Right lobe of liver (tissue), 6 donors: ENCODE results near the gene RHOJ. TPM values are rescaled to one million over a fixed set of nuclear protein-coding genes. Genes with fewer than 3 reads are reported as not detected.

Source experiments
- ATAC-seq, 4 donors: fragments of 200-7000 bp; cut with Tn5 transposase; one replicate each; pipeline ENCODE4 v1.9.1; 2020; ENCODE audit warnings: mild to moderate bottlenecking in 4 of 4, moderate library complexity in 4 of 4
- DNase-seq, 3 donors: peaks; one replicate each; pipeline ENCODE4 v3.0.0-alpha.2; 2020
- H3K27ac ChIP-seq, 3 donors: fragments of 200-600 bp; one replicate each; pipeline ENCODE4 v1.8.0; 2022
- H3K27me3 ChIP-seq, 2 donors: fragments of 200-600 bp; one replicate each; pipeline ENCODE4 v1.8.0; 2022
- H3K36me3 ChIP-seq, 4 donors: fragments of 200-600 bp; sonication (generic) in 1 of 4; one replicate each; pipeline versions ENCODE4 v1.5.1 to v1.8.0; 2017 to 2022; ENCODE audit warnings: control low read depth in 1 of 4
- H3K4me1 ChIP-seq, 4 donors: fragments of 200-600 bp; sonication (generic) in 1 of 4; one replicate each; pipeline versions ENCODE4 v1.5.1 to v1.8.0; 2017 to 2022; ENCODE audit warnings: control low read depth in 1 of 4
- H3K4me3 ChIP-seq, 3 donors: fragments of 200-600 bp; one replicate each; pipeline ENCODE4 v1.8.0; 2022
- H3K9me3 ChIP-seq, 4 donors: fragments of 200-600 bp; sonication (generic) in 1 of 4; one replicate each; pipeline versions ENCODE4 v1.5.1 to v1.8.0; 2017 to 2022; ENCODE audit warnings: control low read depth in 1 of 4
- CTCF ChIP-seq, 4 donors: fragments of 200-600 bp in 3 of 4; fragments of 450-650 bp in 1 of 4; IDR thresholded peaks; one replicate each; pipeline versions ENCODE4 v1.5.1 to v1.8.0; 2016 to 2022; ENCODE audit warnings: antibody characterized with exemption in 4 of 4, mild to moderate bottlenecking in 2 of 4
- POLR2A ChIP-seq: fragments of 450-650 bp; IDR thresholded peaks from one replicate; pipeline ENCODE4 v1.6.1; 2017; ENCODE audit warnings: antibody characterized with exemption, mild to moderate bottlenecking
- WGBS: methylation state at CpG from one replicate; pipeline ENCODE4 v1.1.6; 2018; ENCODE audit warnings: low coverage, low lambda C conversion rate; ENCODE audit not compliant: insufficient coverage; ENCODE audit errors: missing lambda C conversion rate; 5-methylcytosine and 5-hydroxymethylcytosine counted together
- intact Hi-C, 2 donors: fragments of 100-400 bp; cut with DNase I; formaldehyde crosslinking; loops; one replicate each; pipeline versions ENCODE4 v1.11.2 to v1.14.1; 2022
- total RNA-seq, 6 experiments: library from RNA; depleted of rRNA in 2 of 6; stranded (reverse); fragments of >200 nt in 2 of 6; fragmentation: NEBNext Ultra II Directional in 3 of 6; extraction: Animal tissue kit (Norgen Biotek cat#: 25700) in 3 of 6; gene quantifications; one replicate each; pipeline versions ENCODE4 v1.1.0 to v1.2.4, GENCODE V29; 2016 to 2023
- donor health status: DM: no; HTN: yes; CAD: no.
- donor health status: DM: no; HTN: no; CAD: no.
- donor health status: DM: no; HTN: no; CAD: no.
- donor health status: DM: no; HTN: yes; CAD: no.
- donor health status: DM: no; HTN: yes; CAD: no.

The RHOJ gene
- total RNA-seq, 6 experiments from 2014 or later, result 1.7 to 6.0 (median 2.9) TPM

- ATAC-seq, result no peak
- no peaks in the 10 kb centered on the region for H3K4me1 ChIP-seq
- no peak overlapping the region for H3K4me3 ChIP-seq
- H3K9me3 ChIP-seq, result no peaks in the 10 kb centered on the region
- H3K36me3 ChIP-seq, result no peaks in the 10 kb centered on the region
- WGBS, result 83% methylated on average over 5 of the region's 5 CpGs
- intact Hi-C loops, result no loop called here
- H3K27ac ChIP-seq, result no peak overlapping the region
- no peaks in the 10 kb centered on the region for H3K27me3 ChIP-seq
- DNase-seq, result no peak
- TF ChIP-seq POLR2A, result no peak
- TF ChIP-seq CTCF (IDR thresholded peaks at IDR 0.05), result no peak
These were observed 64.5 kb downstream of the RHOJ start for GRCh38 chr14:63268771-63269170.

- H3K36me3 ChIP-seq, result no peaks in the 10 kb centered on the region
- no peak for DNase-seq
- no peaks in the 10 kb centered on the region for H3K27me3 ChIP-seq
- intact Hi-C loops, result loop anchor here (10.0 kb wide), 2 partner anchors 95 to 1095 kb away; no protein-coding TSS in a partner anchor
- no peak overlapping the region for H3K27ac ChIP-seq
- no peak for TF ChIP-seq POLR2A
- TF ChIP-seq CTCF (IDR thresholded peaks at IDR 0.05), result no peak
- no peak for ATAC-seq
- no peaks in the 10 kb centered on the region for H3K4me1 ChIP-seq
- no peak overlapping the region for H3K4me3 ChIP-seq
- 69% methylated on average over 9 of the region's 11 CpGs for WGBS
- no peaks in the 10 kb centered on the region for H3K9me3 ChIP-seq
These were observed 65.5 kb downstream of the RHOJ start for GRCh38 chr14:63269561-63270225.

DNA sequence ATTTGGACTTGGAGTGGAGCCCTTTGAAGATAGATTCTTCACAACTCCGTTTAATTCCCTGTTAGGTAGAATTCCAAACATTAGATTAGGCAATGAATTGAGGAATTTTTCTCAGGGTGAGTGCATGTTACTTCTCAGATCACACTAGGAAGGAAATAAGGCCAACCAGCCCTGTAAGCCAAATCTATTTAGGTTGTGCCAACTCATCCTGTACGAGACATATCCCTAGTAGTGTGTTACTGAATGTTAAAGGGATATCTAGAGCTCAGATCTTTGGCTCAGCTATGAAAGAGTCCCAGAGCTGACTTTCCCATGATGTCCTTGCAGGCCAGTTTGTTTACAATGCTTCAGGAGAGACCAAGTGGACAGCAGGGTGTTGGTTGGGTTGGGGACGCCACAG is 68.9 kb downstream of the RHOJ start:
- DNase-seq (no peak), ATAC-seq (no peak)
- Histone ChIP-seq H3K27me3 (no peaks in the 10 kb centered on the region), H3K36me3 (no peaks in the 10 kb centered on the region), H3K4me3 (no peak overlapping the region), H3K27ac (no peak overlapping the region), H3K9me3 (no peaks in the 10 kb centered on the region), H3K4me1 (no peaks in the 10 kb centered on the region)
- TF ChIP-seq CTCF (IDR thresholded peaks at IDR 0.05) (no peak), POLR2A (no peak)
- intact Hi-C loops, result loop anchor here (10.0 kb wide), 2 partner anchors 98 to 1098 kb away; no protein-coding TSS in a partner anchor
- 40% methylated on average over 2 of the region's 3 CpGs for WGBS

GRCh38 chr14:63273717-63274655 is 69.7 kb downstream of the RHOJ start:
- no peak for DNase-seq

More at GRCh38 chr14:63273717-63274655, 69.7 kb downstream of the RHOJ start:
- Histone ChIP-seq H3K4me1 (no peaks in the 10 kb centered on the region), H3K4me3 (no peak overlapping the region), H3K27me3 (no peaks in the 10 kb centered on the region), H3K27ac (no peak overlapping the region), H3K9me3 (no peaks in the 10 kb centered on the region), H3K36me3 (no peaks in the 10 kb centered on the region)
- WGBS, result 60% methylated on average over 4 of the region's 8 CpGs
- TF ChIP-seq POLR2A, result no peak
- no peak for ATAC-seq
- intact Hi-C loops, result loop anchor here (10.0 kb wide), 2 partner anchors 99 to 1099 kb away; no protein-coding TSS in a partner anchor
